Stomach (tissue), 9 donors: ENCODE results near the gene KRTAP10-12. TPM values are rescaled to one million over a fixed set of nuclear protein-coding genes. Genes with fewer than 3 reads are reported as not detected.

Source experiments
- DNase-seq, 2 donors: peaks; one replicate each; pipeline versions ENCODE4 v3.0.0 to v3.0.0-alpha.2; 2013 to 2019
- H3K27ac ChIP-seq, 5 donors: fragments of 200-600 bp in 4 of 5; sonication (generic) in 4 of 5; one replicate each; pipeline ENCODE4 v1.5.1; 2013 to 2019; ENCODE audit warnings: mild to moderate bottlenecking in 1 of 5, moderate library complexity in 1 of 5
- H3K27me3 ChIP-seq, 3 donors: fragments of 200-600 bp; sonication (generic); one replicate each; pipeline ENCODE4 v1.5.1; 2017 to 2019; ENCODE audit warnings: mixed run types in 1 of 3
- H3K36me3 ChIP-seq, 4 donors: fragments of 200-600 bp; sonication (generic); 1 replicate in 3 of 4; 2 replicates in 1 of 4; pipeline ENCODE4 v1.5.1; 2016 to 2019
- H3K4me1 ChIP-seq, 4 donors: fragments of 200-600 bp; sonication (generic); one replicate each; pipeline ENCODE4 v1.5.1; 2016 to 2019
- H3K4me3 ChIP-seq, 4 donors: fragments of 200-600 bp; sonication (generic) in 3 of 4; one replicate each; pipeline ENCODE4 v1.5.1; 2016 to 2019; ENCODE audit warnings: mild to moderate bottlenecking in 1 of 4
- H3K9me3 ChIP-seq, 4 donors: fragments of 200-600 bp; sonication (generic); one replicate each; pipeline ENCODE4 v1.5.1; 2016 to 2019
- EP300 ChIP-seq: sonication (generic); formaldehyde crosslinking; IDR thresholded peaks from one replicate; pipeline ENCODE4 v1.6.1; 2017; ENCODE audit warnings: antibody characterized with exemption
- POLR2A ChIP-seq, 4 donors: fragments of 450-650 bp; IDR thresholded peaks; one replicate each; pipeline ENCODE4 v1.6.1; 2016; ENCODE audit warnings: antibody characterized with exemption in 4 of 4, control low read depth in 2 of 4, mild to moderate bottlenecking in 1 of 4, moderate library complexity in 1 of 4
- POLR2AphosphoS5 ChIP-seq, 3 donors: sonication (generic); formaldehyde crosslinking; IDR thresholded peaks; one replicate each; pipeline ENCODE4 v1.6.1; 2016; ENCODE audit warnings: antibody characterized with exemption in 3 of 3
- WGBS, 5 donors: extraction: QIAGEN DNeasy Blood & Tissue Kit in 3 of 5; methylation state at CpG; one replicate each; pipeline versions ENCODE4 v1.1.5 to v1.1.7; 2013 to 2018; 5-methylcytosine and 5-hydroxymethylcytosine counted together
- intact Hi-C: fragments of 100-400 bp; cut with DNase I; formaldehyde crosslinking; loops from one replicate; pipeline ENCODE4 v1.15.1; 2023; ENCODE audit warnings: low total_unique reads
- polyA plus RNA-seq, 3 donors: library from polyadenylated mRNA; stranded (reverse); fragments of 200-250 nt; gene quantifications; one replicate each; pipeline ENCODE4 v1.2.3, GENCODE V29; 2013
- total RNA-seq, 5 donors: library from RNA; depleted of rRNA; stranded (reverse); fragments of >200 nt; gene quantifications; one replicate each; pipeline versions ENCODE4 v1.1.0 to v1.2.3, GENCODE V29; 2014 to 2016
- TF ChIP-seq, protein P1 (sequence below), 7 experiments: fragments of 450-650 bp in 4 of 7; fragments of 200-600 bp in 3 of 7; sonication (generic) in 3 of 7; IDR thresholded peaks; one replicate each; pipeline ENCODE4 v1.5.1; 2016 to 2019; ENCODE audit warnings: antibody characterized with exemption in 7 of 7, control low read depth in 2 of 7, mild to moderate bottlenecking in 1 of 7
- donor health status: healthy with polysubstance abuse.
- donor health status: Bipolar disorder and iron deficiency.
- donor health status: healthy.

The KRTAP10-12 gene
- total and polyA plus RNA-seq, 8 donors = not detected

DNA sequence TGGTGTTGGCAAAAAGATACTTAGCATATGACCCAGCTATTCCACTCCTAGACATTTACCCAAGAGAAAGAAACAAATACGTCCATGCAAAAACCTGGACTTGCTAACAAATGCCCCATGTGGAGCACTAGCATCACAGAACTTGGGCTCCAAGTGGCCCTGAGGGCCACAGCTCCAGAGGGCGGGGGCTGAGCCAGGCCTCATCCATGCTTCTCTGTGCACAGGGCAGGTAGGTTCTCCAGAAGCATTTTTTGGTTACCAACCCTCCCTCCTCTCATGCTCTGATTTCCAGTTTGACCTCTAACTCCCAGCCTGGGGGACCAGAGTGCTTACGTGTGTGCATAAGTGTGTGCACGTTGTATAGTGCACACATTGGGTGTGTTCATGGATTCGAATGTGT is 32.3 kb upstream of the KRTAP10-12 start:
- TF ChIP-seq POLR2AphosphoS5 (IDR thresholded peaks at IDR 0.05) (no peak), POLR2A (IDR thresholded peaks at IDR 0.05) (no peak), EP300 (no peak)
- TF ChIP-seq, protein P1, sequence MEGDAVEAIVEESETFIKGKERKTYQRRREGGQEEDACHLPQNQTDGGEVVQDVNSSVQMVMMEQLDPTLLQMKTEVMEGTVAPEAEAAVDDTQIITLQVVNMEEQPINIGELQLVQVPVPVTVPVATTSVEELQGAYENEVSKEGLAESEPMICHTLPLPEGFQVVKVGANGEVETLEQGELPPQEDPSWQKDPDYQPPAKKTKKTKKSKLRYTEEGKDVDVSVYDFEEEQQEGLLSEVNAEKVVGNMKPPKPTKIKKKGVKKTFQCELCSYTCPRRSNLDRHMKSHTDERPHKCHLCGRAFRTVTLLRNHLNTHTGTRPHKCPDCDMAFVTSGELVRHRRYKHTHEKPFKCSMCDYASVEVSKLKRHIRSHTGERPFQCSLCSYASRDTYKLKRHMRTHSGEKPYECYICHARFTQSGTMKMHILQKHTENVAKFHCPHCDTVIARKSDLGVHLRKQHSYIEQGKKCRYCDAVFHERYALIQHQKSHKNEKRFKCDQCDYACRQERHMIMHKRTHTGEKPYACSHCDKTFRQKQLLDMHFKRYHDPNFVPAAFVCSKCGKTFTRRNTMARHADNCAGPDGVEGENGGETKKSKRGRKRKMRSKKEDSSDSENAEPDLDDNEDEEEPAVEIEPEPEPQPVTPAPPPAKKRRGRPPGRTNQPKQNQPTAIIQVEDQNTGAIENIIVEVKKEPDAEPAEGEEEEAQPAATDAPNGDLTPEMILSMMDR (IDR thresholded peaks at IDR 0.05) = no peak
- 82 to 91% (median 86%) methylated on average over 5 of the region's 5 CpGs for WGBS, 5 donors

DNA sequence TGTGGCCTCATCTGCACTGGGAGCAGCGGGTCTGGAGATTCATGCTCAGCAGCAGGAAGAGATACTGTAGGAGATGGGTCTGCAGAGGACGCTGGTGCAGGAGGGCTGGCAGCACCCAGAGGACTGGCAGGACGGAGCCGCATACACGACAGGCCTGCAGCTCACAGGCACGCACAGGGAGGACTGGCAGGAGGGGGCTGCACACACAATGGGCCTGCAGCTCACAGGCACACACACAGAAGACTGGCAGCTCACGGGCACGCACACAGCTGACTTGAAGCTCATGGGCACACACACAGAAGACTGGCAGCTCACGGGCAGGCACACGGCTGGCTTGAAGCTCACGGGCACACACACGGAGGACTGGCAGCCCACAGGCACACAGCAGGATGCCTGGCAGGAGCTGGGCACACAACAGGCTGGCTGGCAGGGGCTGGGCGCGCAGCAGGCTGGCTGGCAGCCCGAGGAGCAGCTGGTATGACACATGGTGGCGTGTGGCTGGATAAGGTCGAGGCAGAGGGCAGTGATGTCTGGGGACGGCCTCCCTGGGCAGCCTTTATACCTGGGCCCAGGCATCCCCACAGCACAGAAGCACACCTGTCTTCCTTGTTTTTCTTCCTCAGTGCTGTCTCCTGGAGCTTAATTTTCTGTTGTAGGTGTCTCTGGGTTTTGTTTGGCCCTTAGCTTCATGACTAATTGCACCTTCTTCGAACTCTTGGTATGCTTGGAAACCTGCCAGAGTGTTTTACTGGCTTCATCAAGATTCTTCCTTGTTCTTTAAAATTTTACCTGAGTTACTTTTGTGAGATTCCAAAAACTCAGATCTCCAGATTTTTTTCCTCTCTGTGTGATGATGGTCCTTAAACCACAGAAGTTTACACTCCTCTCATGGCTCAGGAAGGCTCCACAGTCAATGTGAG is 30.3 kb upstream of the KRTAP10-12 start, which contains the start of gene KRTAP12-2:
Gene KRTAP12-2, minus strand, starts transcription at position 527 of the 920 bp plus-strand sequence. Its CDS starts 41 bp downstream, at position 486.
- no peak for TF ChIP-seq POLR2AphosphoS5 (IDR thresholded peaks at IDR 0.05)
- Histone ChIP-seq H3K4me3 (no peak within 1 kb of the TSS), H3K27me3 (peaks cover 0 to 24% (median 12%) of the 10 kb centered on the region in 3 donors), H3K9me3 (peaks cover 5 to 28% (median 19%) of the 10 kb centered on the region in 4 donors), H3K4me1 (no peaks in the 10 kb centered on the region), H3K27ac (no peak within 1 kb of the TSS), H3K36me3 (no peaks in the 10 kb centered on the region)
- DNase-seq = no peak
- WGBS, 5 donors = 34 to 73% (median 66%) methylated on average over 4 to 19 of the region's 19 CpGs
- intact Hi-C loops = no loop called here

More for the DNA sequence above, 32.3 kb upstream of the KRTAP10-12 start:
- no peak overlapping the region for H3K27ac ChIP-seq
- intact Hi-C loops = no loop called here
- no peaks in the 10 kb centered on the region for H3K36me3 ChIP-seq
- no peak overlapping the region for H3K4me3 ChIP-seq
- H3K9me3 ChIP-seq = peaks cover 0 to 11% (median 2%) of the 10 kb centered on the region in 4 donors
- H3K27me3 ChIP-seq = peaks cover 0 to 23% (median 11%) of the 10 kb centered on the region in 3 donors
- no peak for DNase-seq
- no peaks in the 10 kb centered on the region for H3K4me1 ChIP-seq

DNA sequence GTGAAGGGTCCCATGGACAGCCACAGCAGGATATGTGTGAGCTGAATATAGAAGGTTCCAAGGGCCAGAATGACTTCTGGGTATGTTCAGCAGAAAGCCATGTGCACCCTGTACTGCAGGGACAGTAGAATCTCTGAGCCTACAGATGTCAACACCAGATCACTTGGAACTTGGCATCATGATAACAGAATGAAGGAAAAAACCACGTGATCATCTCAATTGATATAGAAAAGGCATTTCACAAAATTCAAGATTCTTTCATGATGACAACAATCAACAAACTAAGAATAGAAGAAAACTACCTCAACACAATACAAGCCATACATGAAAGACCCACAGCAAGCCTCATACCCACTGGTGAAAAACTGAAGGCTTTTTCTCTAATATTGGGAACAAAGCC is 29.4 kb upstream of the KRTAP10-12 start:
- WGBS, 5 donors = 44 to 88% (median 71%) methylated on average over 1 of the region's 1 CpG
- TF ChIP-seq POLR2AphosphoS5 (IDR thresholded peaks at IDR 0.05) = no peak
- TF ChIP-seq, protein P1 (IDR thresholded peaks at IDR 0.05) = no peak
- TF ChIP-seq POLR2A (IDR thresholded peaks at IDR 0.05) = no peak
- TF ChIP-seq EP300 = no peak
- Histone ChIP-seq H3K27me3 (peaks cover 0 to 24% (median 12%) of the 10 kb centered on the region in 3 donors), H3K36me3 (no peaks in the 10 kb centered on the region), H3K4me3 (no peak overlapping the region), H3K9me3 (peaks cover 5 to 38% (median 28%) of the 10 kb centered on the region in 4 donors), H3K27ac (no peak overlapping the region), H3K4me1 (no peaks in the 10 kb centered on the region)
- DNase-seq = no peak
- intact Hi-C loops = no loop called here

DNA sequence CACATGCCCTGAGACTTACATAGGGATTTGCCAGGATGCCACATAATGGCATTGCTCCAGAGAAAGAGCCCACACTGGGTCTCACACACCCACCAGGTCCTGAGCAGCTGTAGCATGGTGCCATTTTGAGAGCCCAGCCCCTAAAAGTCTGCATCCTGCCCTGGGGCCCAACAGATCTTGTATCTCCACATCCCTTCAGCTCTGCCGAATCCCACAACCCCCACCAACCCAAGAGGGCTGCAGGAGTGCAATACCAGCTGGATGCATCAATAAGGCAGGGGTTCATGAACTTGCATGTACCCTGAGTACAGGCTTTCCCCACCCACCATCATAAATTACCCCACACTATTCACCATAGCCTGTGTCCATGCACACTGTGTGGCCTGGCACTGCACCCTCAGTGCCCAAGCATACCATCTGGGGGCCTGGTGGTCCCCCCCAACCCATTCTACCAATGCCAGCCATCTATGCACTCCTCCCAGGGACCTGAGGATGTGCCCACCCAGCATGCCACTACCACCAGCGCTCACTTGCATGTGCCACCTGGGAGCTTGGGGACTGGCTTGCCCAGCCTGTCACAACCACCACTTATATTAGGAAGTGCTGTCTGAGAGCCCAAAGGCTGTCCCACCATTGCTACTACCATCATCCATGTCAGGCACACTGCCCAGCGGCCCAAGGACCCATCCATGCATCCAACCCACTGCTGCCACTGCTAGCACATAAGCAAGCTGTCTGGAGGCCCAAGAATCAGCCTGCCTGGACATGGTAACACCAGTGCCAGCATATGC is 26.1 kb upstream of the KRTAP10-12 start:
- no peak overlapping the region for H3K4me3 ChIP-seq
- TF ChIP-seq POLR2AphosphoS5 (IDR thresholded peaks at IDR 0.05) = no peak
- no peak for TF ChIP-seq EP300
- TF ChIP-seq POLR2A (IDR thresholded peaks at IDR 0.05) = no peak
- peaks cover 0 to 22% (median 12%) of the 10 kb centered on the region in 3 donors for H3K27me3 ChIP-seq
- no peaks in the 10 kb centered on the region for H3K36me3 ChIP-seq
- H3K27ac ChIP-seq = no peak overlapping the region
- H3K4me1 ChIP-seq = no peaks in the 10 kb centered on the region
- 57 to 93% (median 77%) methylated on average over 2 to 3 of the region's 3 CpGs for WGBS, 5 donors
- H3K9me3 ChIP-seq = peaks cover 5 to 45% (median 33%) of the 10 kb centered on the region in 4 donors
- intact Hi-C loops = no loop called here
- no peak for DNase-seq

DNA sequence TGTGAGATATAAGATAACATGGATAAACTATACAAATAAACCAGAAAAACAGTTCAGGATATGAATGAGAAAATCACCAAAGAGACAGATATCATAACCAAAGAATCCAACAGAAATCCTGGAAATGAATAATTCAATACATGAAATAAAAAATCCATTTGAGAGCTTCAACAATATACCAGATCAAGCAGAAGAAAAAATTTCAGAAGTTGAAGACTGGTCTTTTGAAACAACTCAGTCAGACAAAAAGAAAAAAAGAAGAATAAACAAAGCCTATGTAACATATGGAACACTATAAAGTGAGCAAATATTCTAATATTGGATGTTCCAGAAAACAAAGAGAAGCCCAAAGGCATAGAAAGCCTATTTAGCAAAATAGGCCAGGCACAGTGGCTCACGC is 25.1 kb upstream of the KRTAP10-12 start:
- intact Hi-C loops = no loop called here
- TF ChIP-seq, protein P1 (IDR thresholded peaks at IDR 0.05) = no peak
- TF ChIP-seq EP300 (no peak), POLR2A (IDR thresholded peaks at IDR 0.05) (no peak), POLR2AphosphoS5 (IDR thresholded peaks at IDR 0.05) (no peak)
- WGBS, 5 donors = 93 to 100% (median 95%) methylated on average over 1 of the region's 1 CpG

More for the DNA sequence above, 25.1 kb upstream of the KRTAP10-12 start:
- peaks cover 5 to 45% (median 33%) of the 10 kb centered on the region in 4 donors for H3K9me3 ChIP-seq
- no peak for DNase-seq
- H3K27me3 ChIP-seq = peaks cover 0 to 15% (median 9%) of the 10 kb centered on the region in 3 donors
- H3K36me3 ChIP-seq = no peaks in the 10 kb centered on the region
- no peak overlapping the region for H3K27ac ChIP-seq
- no peak overlapping the region for H3K4me3 ChIP-seq
- no peaks in the 10 kb centered on the region for H3K4me1 ChIP-seq
